HepG2 (cell line): Measurements from ENCODE around the gene CMYA5. TPM values are rescaled to one million over a fixed set of nuclear protein-coding genes. Genes with fewer than 3 reads are reported as not detected.

Source experiments
- ATAC-seq: fragments of 200-7000 bp; cut with Tn5 transposase; 3 replicates; pipeline ENCODE4 v1.9.1; 2020; ENCODE audit warnings: mild to moderate bottlenecking, moderate library complexity
- BruUV-seq: library from RNA; stranded (reverse); fragments of 400-500 nt; replicated peaks from 2 replicates; lab custom pipeline; 2021; lab: Mats Ljungman, UMichigan
- CTCF ChIA-PET: fragments of 300-600 bp; formaldehyde crosslinking; extraction: SDS; loops from one replicate; lab custom pipeline; 2021; ENCODE audit warnings: low total read pairs, inconsistent platforms, low intra/inter-chr PET ratio; lab: Yijun Ruan, JAX
- POLR2A ChIA-PET: fragments of 350-600 bp; sonication (Branson Sonifier 250); formaldehyde crosslinking; loops from one replicate; lab custom pipeline; 2020; ENCODE audit warnings: antibody characterized with exemption, inconsistent platforms; lab: Yijun Ruan, JAX
- DNase-seq: peaks from one replicate; pipeline ENCODE4 v3.0.0-alpha.2; 2015; ENCODE audit warnings: low spot score
- FAIRE-seq: peaks from 3 replicates; lab custom pipeline; 2011; peaks lifted over from hg19 to GRCh38; lab: Jason Lieb, UNC
- H2AFZ ChIP-seq: one replicate; pipeline ENCODE4 v1.6.1; 2011; ENCODE audit warnings: low read length, inconsistent platforms
- H3K27ac ChIP-seq: fragments of 300-600 bp; 3 replicates; pipeline ENCODE4 v1.8.0; 2011; ENCODE audit warnings: mixed run types, mild to moderate bottlenecking, mixed read lengths, low read length, inconsistent platforms; ENCODE audit not compliant: insufficient read depth; ENCODE audit errors: extremely low read length
- H3K27me3 ChIP-seq, 2 experiments: fragments of 200-600 bp in 1 of 2; 2 replicates in 1 of 2; 3 replicates in 1 of 2; pipeline versions ENCODE4 v1.6.0 to v1.8.0; 2011; ENCODE audit warnings: low read length in 2 of 2, mild to moderate bottlenecking in 2 of 2, moderate library complexity in 2 of 2, inconsistent platforms in 1 of 2; ENCODE audit not compliant: insufficient read depth in 2 of 2, control insufficient read depth in 1 of 2
- H3K36me3 ChIP-seq, 2 experiments: fragments of 200-600 bp in 1 of 2; replicated peaks in 1 of 2; 2 replicates in 1 of 2; 3 replicates in 1 of 2; pipeline versions ENCODE4 v1.5.1 to v1.8.0; 2011; ENCODE audit warnings: low read length in 2 of 2, inconsistent platforms in 1 of 2; ENCODE audit not compliant: insufficient read depth in 2 of 2, control insufficient read depth in 1 of 2
- H3K4me1 ChIP-seq: 2 replicates; pipeline ENCODE4 v1.5.1; 2012; ENCODE audit warnings: low read length, inconsistent platforms; ENCODE audit not compliant: insufficient read depth
- H3K4me2 ChIP-seq: 2 replicates; pipeline ENCODE4 v1.6.0; 2011; ENCODE audit warnings: low read depth, low read length, inconsistent platforms
- H3K4me3 ChIP-seq, 3 experiments: fragments of 200-600 bp in 1 of 3; sonication (generic), shearing (Covaris generic) in 1 of 3; replicated peaks in 1 of 3; 2 replicates each; pipeline ENCODE4 v1.5.1; 2011 to 2016; ENCODE audit warnings: low read length in 3 of 3, inconsistent platforms in 2 of 3, low read depth in 2 of 3, mild to moderate bottlenecking in 2 of 3, control low read depth in 1 of 3, mixed read lengths in 1 of 3; ENCODE audit not compliant: insufficient read depth in 1 of 3
- H3K79me2 ChIP-seq: one replicate; pipeline ENCODE4 v1.6.1; 2011; ENCODE audit warnings: low read length, inconsistent platforms; ENCODE audit not compliant: insufficient read depth
- H3K9ac ChIP-seq: 2 replicates; pipeline ENCODE4 v1.6.0; 2011; ENCODE audit warnings: mild to moderate bottlenecking, low read depth, low read length, inconsistent platforms; ENCODE audit not compliant: insufficient read depth
- H3K9me3 ChIP-seq: 2 replicates; pipeline ENCODE4 v1.5.1; 2012; ENCODE audit warnings: mild to moderate bottlenecking, low read length
- H4K20me1 ChIP-seq: 2 replicates; pipeline ENCODE4 v1.6.0; 2011; ENCODE audit warnings: inconsistent platforms, mild to moderate bottlenecking, low read length, moderate library complexity; ENCODE audit not compliant: insufficient read depth
- MED13 ChIP-seq: sonication (generic); formaldehyde crosslinking; IDR thresholded peaks from 2 replicates; pipeline ENCODE4 v1.5.0; 2020; ENCODE audit warnings: missing genetic modification reagents
- MXD1 ChIP-seq: sonication (generic); formaldehyde crosslinking; IDR thresholded peaks from 2 replicates; pipeline ENCODE4 v1.4.0; 2020; ENCODE audit warnings: mild to moderate bottlenecking, missing genetic modification reagents
- NCOR1 ChIP-seq: fragments of 200-600 bp; sonication (generic); IDR thresholded peaks from 2 replicates; pipeline ENCODE4 v1.7.0; 2017; ENCODE audit warnings: antibody characterized with exemption, low read length, borderline replicate concordance
- SMARCE1 ChIP-seq: fragments of 450-650 bp; IDR thresholded peaks from 2 replicates; pipeline ENCODE4 v1.6.1; 2017; ENCODE audit warnings: borderline replicate concordance
- ZBTB1 ChIP-seq: sonication (generic); formaldehyde crosslinking; IDR thresholded peaks from 2 replicates; pipeline ENCODE4 v1.4.0; 2020; ENCODE audit warnings: missing genetic modification reagents, borderline replicate concordance
- ZBTB34 ChIP-seq: sonication (generic); formaldehyde crosslinking; IDR thresholded peaks from 2 replicates; pipeline ENCODE4 v1.8.0; 2022; ENCODE audit warnings: mild to moderate bottlenecking, missing genetic modification reagents
- ZIK1 ChIP-seq: sonication (generic); formaldehyde crosslinking; IDR thresholded peaks from 2 replicates; pipeline ENCODE4 v1.5.0; 2020; ENCODE audit warnings: mild to moderate bottlenecking, low read depth, missing genetic modification reagents, borderline replicate concordance
- ZNF615 ChIP-seq: sonication (generic); formaldehyde crosslinking; IDR thresholded peaks from 2 replicates; pipeline ENCODE4 v1.5.0; 2020; ENCODE audit warnings: mild to moderate bottlenecking, missing genetic modification reagents, borderline replicate concordance
- ZNF781 ChIP-seq: sonication (generic); formaldehyde crosslinking; IDR thresholded peaks from 2 replicates; pipeline ENCODE4 v1.5.1; 2020; ENCODE audit warnings: borderline replicate concordance, mild to moderate bottlenecking, missing genetic modification reagents; ENCODE audit errors: not compliant biosample characterization
- WGBS: methylation state at CpG from one replicate; pipeline ENCODE4 v1.1.6; 2017; ENCODE audit warnings: low lambda C conversion rate; 5-methylcytosine and 5-hydroxymethylcytosine counted together
- in situ Hi-C: cut with HindIII; loops from 2 replicates; pipeline ENCODE4 v1.10.0; 2017; ENCODE audit warnings: low pct_unique_long_range_greater_than_20kb; ENCODE audit not compliant: extremely low pct_ligation_motif_present
- intact Hi-C: fragments of 100-400 bp; cut with micrococcal nuclease; formaldehyde crosslinking; loops from one replicate; pipeline ENCODE4 v1.10.0; 2022; ENCODE audit not compliant: unreplicated experiment
- polyA plus RNA-seq, 8 experiments: library from polyadenylated mRNA; depleted of rRNA in 3 of 8; stranded (reverse) in 7 of 8; unstranded in 1 of 8; fragments of >200 nt; fragmentation: Illumina TruSeq in 4 of 8; extraction: Trizol in 4 of 8; gene quantifications; 2 replicates each; pipeline versions ENCODE4 v1.2.1 to v1.2.3, GENCODE V29; 2011 to 2016; ENCODE audit warnings: low read depth in 4 of 8, missing spikeins in 1 of 8, mixed read lengths in 1 of 8; ENCODE audit not compliant: insufficient read depth in 1 of 8
- total RNA-seq, 5 experiments: library from RNA; depleted of rRNA; stranded (reverse); fragments of >200 nt; fragmentation: Illumina TruSeq; extraction: Trizol; gene quantifications; 2 replicates each; pipeline ENCODE4 v1.2.3, GENCODE V29; 2016; ENCODE audit warnings: low read depth in 1 of 5
- TF ChIP-seq, protein P1 (sequence below): fragments of 450-650 bp; IDR thresholded peaks from 2 replicates; pipeline ENCODE4 v1.6.1; 2017
- TF ChIP-seq, protein P2 (sequence below): sonication (generic); formaldehyde crosslinking; IDR thresholded peaks from 2 replicates; pipeline ENCODE4 v1.5.1; 2020; ENCODE audit warnings: missing genetic modification reagents, mild to moderate bottlenecking, borderline replicate concordance

The CMYA5 gene
- total and polyA plus RNA-seq, 2 of the 13 experiments (the other 11 are each of a cell fraction or from before 2014, with no cell fraction given), result 0.13 to 0.51 TPM

DNA sequence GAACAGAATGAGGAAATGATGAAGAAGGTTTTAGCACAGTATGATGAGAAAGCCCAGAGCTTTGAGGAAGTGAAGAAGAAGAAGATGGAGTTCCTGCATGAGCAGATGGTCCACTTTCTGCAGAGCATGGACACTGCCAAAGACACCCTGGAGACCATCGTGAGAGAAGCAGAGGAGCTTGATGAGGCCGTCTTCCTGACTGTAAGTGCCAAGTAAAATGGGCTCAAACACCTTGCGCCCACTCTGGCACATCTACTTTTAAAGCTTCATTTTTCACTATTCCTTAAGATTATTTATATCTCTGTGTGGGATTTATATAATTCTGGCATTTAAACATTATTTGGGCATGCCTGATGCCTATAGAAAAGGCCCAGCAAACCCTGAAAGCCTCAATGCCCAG lies 55.6 kb downstream of the CMYA5 start:
- no TSS peak for BruUV-seq
- in situ Hi-C loops, result no loop called here

More for the DNA sequence above, 55.6 kb downstream of the CMYA5 start:
- Histone ChIP-seq H3K4me1 (peaks cover 13% of the 10 kb centered on the region), H3K4me3 (no peak overlapping the region), H4K20me1 (no peaks in the 10 kb centered on the region), H3K27ac (no peak overlapping the region), H3K4me2 (no peak overlapping the region), H3K9me3 (no peaks in the 10 kb centered on the region), H3K79me2 (no peaks in the 10 kb centered on the region), H3K9ac (no peak overlapping the region), H3K27me3 (no peaks in the 10 kb centered on the region), H3K36me3 (no peaks in the 10 kb centered on the region), H2AFZ (no peak overlapping the region)
- ATAC-seq (no peak), FAIRE-seq (no peak), DNase-seq (no peak)
- WGBS, result 48% methylated on average over 3 of the region's 3 CpGs
- POLR2A ChIA-PET, result interaction anchor here (1.7 kb wide), 1 partner anchor 9 kb away, joined by 5 read pairs; no protein-coding TSS in a partner anchor
- CTCF ChIA-PET, result no interaction called here
- TF ChIP-seq ZNF781 (CRISPR knock-in tag) (no peak), MED13 (CRISPR knock-in tag) (no peak), ZNF615 (CRISPR knock-in tag) (no peak), ZBTB1 (CRISPR knock-in tag) (no peak), MXD1 (no peak), NCOR1 (no peak), ZBTB34 (no peak), ZIK1 (CRISPR knock-in tag) (no peak), SMARCE1 (no peak)
- TF ChIP-seq, protein P1, sequence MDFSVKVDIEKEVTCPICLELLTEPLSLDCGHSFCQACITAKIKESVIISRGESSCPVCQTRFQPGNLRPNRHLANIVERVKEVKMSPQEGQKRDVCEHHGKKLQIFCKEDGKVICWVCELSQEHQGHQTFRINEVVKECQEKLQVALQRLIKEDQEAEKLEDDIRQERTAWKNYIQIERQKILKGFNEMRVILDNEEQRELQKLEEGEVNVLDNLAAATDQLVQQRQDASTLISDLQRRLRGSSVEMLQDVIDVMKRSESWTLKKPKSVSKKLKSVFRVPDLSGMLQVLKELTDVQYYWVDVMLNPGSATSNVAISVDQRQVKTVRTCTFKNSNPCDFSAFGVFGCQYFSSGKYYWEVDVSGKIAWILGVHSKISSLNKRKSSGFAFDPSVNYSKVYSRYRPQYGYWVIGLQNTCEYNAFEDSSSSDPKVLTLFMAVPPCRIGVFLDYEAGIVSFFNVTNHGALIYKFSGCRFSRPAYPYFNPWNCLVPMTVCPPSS, result no peak
- TF ChIP-seq, protein P2, sequence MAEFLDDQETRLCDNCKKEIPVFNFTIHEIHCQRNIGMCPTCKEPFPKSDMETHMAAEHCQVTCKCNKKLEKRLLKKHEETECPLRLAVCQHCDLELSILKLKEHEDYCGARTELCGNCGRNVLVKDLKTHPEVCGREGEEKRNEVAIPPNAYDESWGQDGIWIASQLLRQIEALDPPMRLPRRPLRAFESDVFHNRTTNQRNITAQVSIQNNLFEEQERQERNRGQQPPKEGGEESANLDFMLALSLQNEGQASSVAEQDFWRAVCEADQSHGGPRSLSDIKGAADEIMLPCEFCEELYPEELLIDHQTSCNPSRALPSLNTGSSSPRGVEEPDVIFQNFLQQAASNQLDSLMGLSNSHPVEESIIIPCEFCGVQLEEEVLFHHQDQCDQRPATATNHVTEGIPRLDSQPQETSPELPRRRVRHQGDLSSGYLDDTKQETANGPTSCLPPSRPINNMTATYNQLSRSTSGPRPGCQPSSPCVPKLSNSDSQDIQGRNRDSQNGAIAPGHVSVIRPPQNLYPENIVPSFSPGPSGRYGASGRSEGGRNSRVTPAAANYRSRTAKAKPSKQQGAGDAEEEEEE (CRISPR knock-in tag), result no peak
- intact Hi-C loops, result no loop called here
